Measurements from ENCODE around the gene KCNT1.
"Not testable (repeated sequence)": the region's sequence is repeated elsewhere in the genome, so short reads cannot be mapped to it uniquely, and the experiment has no call there.

The KCNT1 gene

GRCh38 chr9:135701959-135702721, at the start of gene KCNT1:
Gene KCNT1, plus strand, starts transcription at chr9:135702185. Its CDS starts 74 bp downstream, at chr9:135702259.
- DNase-seq (ENCODE audit: low read depth in 1 of 2, low spot score in 1 of 2): peak; percentile 8 to 54

- no peak for DNase-seq (ENCODE audit: low read depth in 1 of 2, low spot score in 1 of 2)
These were observed 46.7 kb upstream of the KCNT1 start for GRCh38 chr9:135655317-135655716.

- no peak for DNase-seq (ENCODE audit: low read depth in 1 of 2, low spot score in 1 of 2)
These were observed 44.6 kb upstream of the KCNT1 start for GRCh38 chr9:135657416-135657815.

GRCh38 chr9:135659252-135659651, 42.7 kb upstream of the KCNT1 start:
- DNase-seq (ENCODE audit: low read depth in 1 of 2, low spot score in 1 of 2): no peak

DNA sequence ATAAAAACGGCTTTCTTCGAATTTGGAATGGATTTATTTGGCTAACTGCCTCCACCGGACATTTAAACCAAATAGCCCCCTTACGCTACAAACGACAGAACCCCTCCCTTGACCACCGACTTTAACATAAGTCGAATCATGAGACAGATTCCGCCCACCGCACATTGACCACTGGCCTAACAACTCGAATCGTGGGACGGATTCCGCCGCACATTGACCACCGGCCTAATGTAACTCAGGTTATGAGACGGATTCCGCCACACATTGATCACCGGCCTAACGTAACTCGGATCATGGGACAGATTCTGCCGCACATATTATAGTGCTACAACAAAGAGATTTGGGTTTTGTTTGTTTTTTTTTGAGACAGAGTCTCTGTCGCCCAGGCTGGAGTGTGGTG, 41.6 kb upstream of the KCNT1 start:
- no peak for DNase-seq (ENCODE audit: low read depth in 1 of 2, low spot score in 1 of 2)

DNA sequence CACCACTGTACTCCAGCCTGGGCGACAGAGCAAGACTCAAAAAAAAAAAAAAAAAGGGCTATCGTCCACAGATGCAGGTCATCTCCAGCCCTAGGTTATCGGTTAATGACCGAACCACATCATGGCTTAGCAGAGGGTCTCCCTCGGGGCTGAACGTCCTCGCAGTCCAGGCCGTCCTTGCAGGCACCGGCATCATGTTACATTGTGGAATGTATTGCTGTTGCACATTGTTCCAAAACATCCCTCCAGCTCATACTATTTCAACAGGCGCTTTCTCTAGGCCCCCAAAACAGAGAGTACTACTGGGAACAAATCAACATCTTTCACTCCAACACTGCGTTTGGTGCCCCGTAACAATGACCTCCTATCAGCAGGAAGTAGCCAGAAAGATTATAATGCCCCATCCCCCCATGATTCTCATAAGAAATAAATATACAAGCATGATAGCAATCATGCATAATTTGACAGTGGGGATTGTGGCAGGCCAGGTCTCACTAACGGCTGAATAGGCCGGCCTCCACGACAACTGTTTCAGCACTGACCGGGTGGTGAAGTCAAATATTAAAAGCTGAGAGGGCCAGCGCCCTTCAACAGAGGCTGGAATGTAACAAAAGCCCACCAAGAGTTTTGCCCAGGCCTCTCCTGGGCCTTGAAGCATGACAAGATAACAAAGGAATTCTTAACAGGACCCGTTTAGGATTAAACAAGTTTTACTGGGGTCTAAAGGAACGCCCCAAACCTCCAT, 40.0 kb upstream of the KCNT1 start:
- DNase-seq (ENCODE audit: low read depth in 1 of 2, low spot score in 1 of 2): no peak

- no peak for DNase-seq (ENCODE audit: low read depth in 1 of 2, low spot score in 1 of 2)
These were observed 39.1 kb upstream of the KCNT1 start, which contains the start of gene LCN9 for GRCh38 chr9:135662758-135663450. Gene LCN9, plus strand, starts transcription at chr9:135663309. Its CDS starts 13 bp downstream, at chr9:135663322.

- no peak for DNase-seq (ENCODE audit: low read depth in 1 of 2, low spot score in 1 of 2)
These were observed 38.6 kb upstream of the KCNT1 start for GRCh38 chr9:135663451-135663770.

- no peak for DNase-seq (ENCODE audit: low read depth in 1 of 2, low spot score in 1 of 2)
These were observed 38.1 kb upstream of the KCNT1 start for GRCh38 chr9:135663857-135664256.

DNA sequence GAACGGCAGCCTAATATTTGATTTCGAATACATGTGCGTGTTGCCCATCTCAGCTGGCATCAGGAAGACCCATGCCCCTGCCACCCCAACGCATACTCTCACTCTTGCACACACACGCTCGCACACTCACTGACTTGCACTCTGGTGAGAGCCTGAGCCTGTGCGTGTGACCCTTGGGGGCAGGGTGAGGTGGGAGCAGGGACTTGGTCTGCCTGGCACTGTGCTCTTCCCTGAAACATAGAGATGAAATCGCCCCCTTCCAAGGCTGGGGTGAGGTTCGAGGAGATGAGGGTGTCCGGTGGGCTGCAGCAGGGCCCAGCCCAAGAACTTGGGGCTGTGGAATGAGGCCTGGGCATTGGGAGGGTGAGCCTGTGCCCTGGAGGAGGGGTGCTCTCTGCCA, 37.7 kb upstream of the KCNT1 start:
- DNase-seq (ENCODE audit: low read depth in 1 of 2, low spot score in 1 of 2): no peak

DNA sequence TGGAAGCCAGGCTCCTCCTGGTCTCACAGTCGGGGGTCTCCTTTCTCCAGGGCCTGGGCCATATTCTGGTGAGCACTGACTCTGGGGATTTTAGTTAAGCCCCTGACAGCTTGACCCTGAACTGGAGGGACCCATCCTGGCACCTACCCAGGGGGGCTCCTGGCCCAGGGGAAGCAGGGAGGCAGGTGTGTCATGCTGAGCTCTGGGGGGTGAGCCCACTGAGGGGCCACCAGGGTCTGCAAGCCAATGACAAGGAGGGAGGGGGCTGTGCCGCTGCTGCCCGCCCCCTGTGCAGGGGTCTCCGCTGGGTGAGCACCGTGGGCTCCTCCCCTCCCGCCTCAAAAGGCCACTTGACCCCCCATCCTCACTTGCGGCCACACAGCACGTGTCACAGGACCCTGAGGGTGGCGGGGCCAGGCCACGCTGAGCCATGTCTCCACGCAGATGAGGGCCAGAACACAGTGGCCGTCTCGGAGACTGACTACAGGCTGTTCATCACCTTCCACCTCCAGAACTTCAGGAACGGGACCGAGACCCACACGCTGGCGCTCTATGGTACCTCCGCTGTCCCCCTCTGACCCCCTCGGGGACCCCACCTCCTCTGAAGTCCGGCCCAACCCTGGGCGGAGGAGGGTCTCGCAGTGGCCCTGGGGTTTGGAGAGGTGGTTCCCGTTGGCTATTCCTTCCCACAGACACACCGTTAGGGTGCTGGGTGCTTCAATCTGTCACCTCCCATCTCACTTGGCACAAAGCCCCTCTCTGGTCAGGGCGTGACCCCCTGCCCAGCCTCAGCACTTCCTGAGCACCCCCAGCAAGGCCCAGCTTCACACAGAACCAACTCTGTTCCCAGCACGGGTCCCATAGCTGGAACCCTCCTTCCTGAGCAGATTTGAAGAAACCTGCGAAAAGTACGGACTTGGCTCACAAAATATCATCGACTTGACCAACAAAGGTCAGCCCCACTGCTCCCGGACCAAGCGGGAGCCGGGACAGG, 36.9 kb upstream of the KCNT1 start:
- DNase-seq (ENCODE audit: low read depth in 1 of 2, low spot score in 1 of 2): no peak

DNA sequence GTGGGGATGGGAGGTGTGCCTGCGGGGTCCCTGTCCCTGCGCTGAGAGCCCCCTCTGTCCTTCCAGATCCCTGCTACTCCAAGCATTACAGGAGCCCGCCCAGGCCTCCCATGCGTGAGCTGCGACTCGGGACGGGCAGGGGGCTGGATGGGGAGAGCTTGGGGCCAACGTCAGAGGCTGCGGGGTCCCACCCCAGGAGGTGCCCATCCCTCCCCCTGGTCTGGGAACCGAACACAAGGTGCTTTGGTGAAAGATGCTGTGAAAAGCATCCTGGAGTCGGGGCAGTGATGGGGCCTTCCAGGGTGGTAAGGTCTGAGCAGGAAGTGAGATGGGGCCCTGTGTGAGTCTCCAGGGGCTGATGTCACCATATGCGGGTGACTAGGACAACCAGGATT, 36.2 kb upstream of the KCNT1 start:
- no peak for DNase-seq (ENCODE audit: low read depth in 1 of 2, low spot score in 1 of 2)

DNA sequence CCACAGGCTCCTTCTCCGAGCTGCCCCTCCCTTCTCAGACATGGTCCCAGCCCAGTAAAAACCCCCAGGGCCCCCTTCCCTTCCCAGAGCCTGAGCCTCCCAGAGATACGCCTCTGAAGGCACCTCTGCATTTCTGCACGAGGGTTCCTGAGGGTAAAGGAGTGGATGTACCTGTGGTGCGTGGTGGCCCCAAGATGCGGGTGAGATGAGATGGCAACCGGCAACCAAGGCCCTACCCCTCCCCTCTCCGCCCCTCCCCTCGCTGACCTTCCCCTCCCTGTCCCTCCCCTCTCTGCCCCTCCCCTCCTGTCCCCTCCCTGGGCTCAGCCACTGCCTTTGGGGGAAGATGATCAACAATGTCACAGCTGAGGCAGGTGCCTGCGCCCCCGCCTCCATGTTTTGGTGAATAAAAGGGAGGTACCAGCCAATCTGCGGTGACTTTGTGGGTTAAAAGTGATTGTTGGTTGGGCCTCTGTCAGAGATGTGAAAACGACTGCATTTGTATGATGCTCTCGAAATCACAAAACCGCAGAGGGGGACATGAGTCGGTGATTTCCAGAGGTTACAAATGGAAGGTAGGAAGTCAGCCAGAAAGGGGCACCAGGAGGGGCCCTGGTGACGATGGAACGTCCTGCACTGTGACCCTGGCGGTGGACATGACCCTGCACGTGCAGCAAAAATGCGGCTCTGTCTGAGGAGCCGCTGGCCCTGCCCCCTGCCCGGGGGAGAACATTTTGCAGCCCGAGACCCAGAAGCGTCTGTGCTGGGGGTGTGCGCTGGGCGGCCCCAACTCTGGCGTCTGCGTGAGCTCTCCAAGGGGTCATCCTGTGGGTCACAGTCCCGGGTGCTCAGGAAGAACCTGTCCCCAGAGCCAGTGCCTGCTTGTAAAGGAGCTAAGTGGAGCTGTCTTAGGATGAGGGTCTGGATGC, 35.2 kb upstream of the KCNT1 start:
- DNase-seq (ENCODE audit: low read depth in 1 of 2, low spot score in 1 of 2): no peak

- no peak for DNase-seq (ENCODE audit: low read depth in 1 of 2, low spot score in 1 of 2)
These were observed 34.5 kb upstream of the KCNT1 start for GRCh38 chr9:135667463-135668001.

- DNase-seq (ENCODE audit: low read depth in 1 of 2, low spot score in 1 of 2): not testable (repeated sequence)
These were observed 33.0 kb upstream of the KCNT1 start for GRCh38 chr9:135669018-135669417.

GRCh38 chr9:135669616-135670285, 32.2 kb upstream of the KCNT1 start:
- DNase-seq (ENCODE audit: low read depth in 1 of 2, low spot score in 1 of 2): no peak

GRCh38 chr9:135670721-135671590, 31.0 kb upstream of the KCNT1 start:
- no peak for DNase-seq (ENCODE audit: low read depth in 1 of 2, low spot score in 1 of 2)

- no peak for DNase-seq (ENCODE audit: low read depth in 1 of 2, low spot score in 1 of 2)
These were observed 30.4 kb upstream of the KCNT1 start for GRCh38 chr9:135671591-135672041.

Data from stimulated activated CD4-positive, alpha-beta T cell treated with anti-CD3 and anti-CD28 coated beads, Interleukin-15, amount 100 ng/mL, for 1 hour (primary cell).